ENCODE results near the gene PSMG4.

Gene PSMG4

DNA sequence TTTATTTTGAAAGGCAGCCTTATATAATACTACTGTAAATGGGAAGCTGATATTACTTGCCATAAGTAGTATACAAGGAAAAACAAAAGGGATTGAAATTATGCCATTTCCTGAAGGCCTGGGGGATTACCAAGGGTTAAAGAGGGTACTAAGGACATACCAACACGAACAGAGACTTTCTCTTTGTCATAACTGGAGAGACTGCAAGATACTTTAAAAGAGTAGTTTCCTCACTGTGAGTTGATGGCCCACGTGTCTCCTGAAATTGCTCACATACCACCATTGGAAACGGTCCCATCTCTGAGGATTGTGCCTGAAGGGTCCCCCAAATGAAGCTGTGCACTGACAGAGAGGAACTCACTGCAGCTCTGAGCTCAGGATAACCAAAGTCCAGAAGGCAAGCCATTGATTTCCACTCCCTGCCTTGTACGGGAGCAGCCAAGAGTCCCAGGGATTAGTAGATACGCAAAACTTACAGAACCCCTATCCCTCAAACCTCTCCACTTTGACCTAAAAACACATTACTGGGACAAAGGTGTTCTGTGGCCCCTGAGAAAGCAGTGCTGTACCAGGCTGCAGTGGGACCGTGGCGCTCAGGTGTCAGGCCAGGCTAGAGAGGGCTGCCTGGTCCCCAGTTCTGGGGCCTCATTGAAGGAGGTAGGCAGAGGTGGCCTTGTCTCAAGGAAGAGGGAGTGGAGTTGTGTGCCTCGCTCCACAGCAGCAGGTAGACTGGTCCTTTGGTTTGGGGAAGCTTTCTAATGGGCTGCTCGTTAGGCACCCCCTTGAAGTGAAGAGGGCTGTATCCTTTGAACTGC is 15.2 kb downstream of the PSMG4 start:
- H3K4me3 ChIP-seq (ENCODE audit: low read depth, low read length), result no peak overlapping the region

- no peak overlapping the region for H3K4me3 ChIP-seq (ENCODE audit: low read depth, low read length)
Observed at GRCh38 chr6:3276174-3277167, 17.7 kb downstream of the PSMG4 start.

DNA sequence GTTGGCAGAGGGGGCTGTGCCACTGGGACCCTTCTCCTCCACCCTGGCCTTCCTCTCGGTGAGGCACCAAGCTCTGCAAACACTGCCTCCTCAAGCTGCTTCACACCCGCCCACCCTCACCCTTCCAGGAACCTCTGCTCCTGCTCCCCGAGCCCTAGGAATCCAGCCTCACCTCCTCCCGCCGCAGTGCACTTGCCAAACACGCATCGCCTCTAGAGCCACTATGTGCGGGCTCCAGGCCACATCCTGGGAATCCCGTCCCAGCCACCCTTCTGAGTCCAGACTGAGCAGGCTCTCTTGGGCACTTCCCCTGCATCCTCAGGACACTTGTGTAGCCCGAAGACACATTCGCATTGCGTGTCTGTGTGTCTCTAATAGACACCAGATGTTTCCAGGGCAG is 18.5 kb downstream of the PSMG4 start:
- no peak overlapping the region for H3K4me3 ChIP-seq (ENCODE audit: low read depth, low read length)

- H3K4me3 ChIP-seq (ENCODE audit: low read depth, low read length), result no peak overlapping the region
Observed at GRCh38 chr6:3277851-3278416, 19.2 kb downstream of the PSMG4 start.

DNA sequence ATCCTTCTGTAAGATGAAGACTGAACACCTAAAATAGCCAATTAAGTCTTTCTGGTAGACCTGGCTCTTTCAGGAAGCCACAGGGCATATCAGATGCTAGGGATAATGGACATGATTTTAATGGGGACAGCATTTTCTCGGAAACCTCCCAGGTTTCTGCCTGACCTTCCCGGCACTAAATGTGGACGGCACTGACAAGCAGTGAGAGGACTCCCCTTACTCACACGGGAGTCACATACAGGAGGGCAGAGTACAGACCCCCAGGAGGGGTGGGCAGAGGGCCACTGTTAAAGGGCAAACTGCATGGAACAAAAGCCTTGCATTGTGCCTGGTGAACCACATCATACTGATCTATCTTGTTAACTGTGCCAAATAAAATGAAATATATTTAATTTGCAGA is 19.9 kb downstream of the PSMG4 start:
- no peak overlapping the region for H3K4me3 ChIP-seq (ENCODE audit: low read depth, low read length)

GRCh38 chr6:3280091-3280490 is 21.3 kb downstream of the PSMG4 start:
- H3K4me3 ChIP-seq (ENCODE audit: low read depth, low read length), result no peak overlapping the region

DNA sequence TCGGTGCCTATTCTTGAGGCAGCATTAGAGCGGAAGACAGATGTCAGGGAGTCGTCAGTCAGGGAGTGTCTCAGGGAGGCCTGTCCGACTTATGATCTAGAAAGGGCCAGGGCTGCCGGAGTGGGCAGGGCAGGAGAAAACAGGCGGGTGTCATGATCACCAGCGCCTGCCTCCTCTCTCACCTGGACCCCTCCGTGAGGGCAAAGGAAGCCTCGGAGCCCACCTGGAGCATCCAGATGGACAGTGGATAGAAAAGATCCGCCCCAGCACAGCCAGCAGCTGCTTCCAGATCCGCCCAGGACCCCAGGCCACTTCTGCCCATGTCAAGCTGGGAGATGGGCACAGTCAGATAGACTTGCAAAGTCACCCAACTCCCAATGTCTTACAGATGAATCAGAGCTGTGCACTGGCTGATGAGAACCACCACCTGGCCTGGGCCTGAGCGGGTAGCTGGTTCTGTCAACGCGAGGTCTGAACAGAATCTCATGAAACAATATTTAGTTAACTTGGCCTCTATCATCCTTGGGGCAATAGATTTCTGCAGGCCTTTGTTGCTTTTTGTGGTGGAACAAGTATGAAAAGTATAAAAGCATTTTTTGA is 22.2 kb downstream of the PSMG4 start:
- H3K4me3 ChIP-seq (ENCODE audit: low read depth, low read length), result no peak overlapping the region

- no peak overlapping the region for H3K4me3 ChIP-seq (ENCODE audit: low read depth, low read length)
Observed at GRCh38 chr6:3281631-3282475, 23.1 kb downstream of the PSMG4 start.

DNA sequence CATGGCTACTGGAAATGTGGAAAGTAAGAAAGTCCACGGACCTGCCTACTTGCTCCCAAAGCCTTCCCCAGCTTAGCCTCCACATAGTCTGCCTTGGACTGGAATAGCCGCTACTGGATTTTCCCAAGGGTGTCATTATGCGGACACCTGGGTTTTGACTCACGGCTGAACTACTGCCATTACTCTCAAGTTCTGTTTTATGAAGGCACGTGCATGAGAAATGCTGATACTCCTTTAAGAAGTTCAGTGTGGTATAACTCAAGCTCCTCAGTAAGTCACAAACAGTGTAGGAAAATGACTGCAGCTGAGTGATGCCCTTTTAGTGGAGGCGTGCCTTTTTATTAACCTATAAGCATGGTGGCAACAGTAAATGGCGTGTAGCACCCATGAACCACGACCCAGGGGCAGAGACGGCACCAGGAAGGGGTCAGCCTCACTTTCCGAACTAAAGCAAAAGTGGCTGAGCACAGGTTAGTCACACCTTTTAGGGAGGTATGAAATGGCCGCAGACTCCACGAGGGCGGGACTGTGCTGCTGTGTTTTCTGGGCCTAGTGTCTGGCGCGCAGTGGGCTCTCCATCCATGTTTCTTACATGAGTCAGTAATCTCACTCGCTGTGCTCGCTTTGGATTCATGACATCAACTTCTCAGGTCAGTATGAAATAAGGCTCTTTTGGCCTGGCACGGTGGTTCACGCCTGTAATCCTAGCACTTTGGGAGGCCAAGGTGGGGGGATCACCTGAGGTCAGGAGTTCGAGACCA is 23.9 kb downstream of the PSMG4 start:
- no peak overlapping the region for H3K4me3 ChIP-seq (ENCODE audit: low read depth, low read length)

DNA sequence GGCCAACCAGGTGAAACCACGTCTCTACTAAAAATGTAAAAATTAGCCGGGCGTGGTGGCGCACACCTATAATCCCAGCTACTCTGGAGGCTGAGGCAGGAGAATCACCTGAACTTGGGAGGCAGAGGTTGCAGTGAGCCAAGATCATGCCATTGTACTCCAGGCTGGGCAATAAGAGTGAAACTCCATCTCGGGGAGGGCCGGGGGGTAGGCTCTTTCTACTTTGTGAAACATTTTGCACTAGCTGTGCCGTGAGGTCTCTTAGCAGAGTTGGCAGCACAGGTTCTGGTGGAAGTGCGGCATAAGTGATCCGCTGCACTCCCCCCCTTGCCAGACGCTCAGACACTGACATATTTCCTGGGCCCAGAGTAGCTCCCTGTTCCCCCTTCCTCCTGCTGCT is 24.5 kb downstream of the PSMG4 start:
- H3K4me3 ChIP-seq (ENCODE audit: low read depth, low read length), result no peak overlapping the region

- H3K4me3 ChIP-seq (ENCODE audit: low read depth, low read length), result no peak overlapping the region
Observed at GRCh38 chr6:3283641-3284435, 25.1 kb downstream of the PSMG4 start.

DNA sequence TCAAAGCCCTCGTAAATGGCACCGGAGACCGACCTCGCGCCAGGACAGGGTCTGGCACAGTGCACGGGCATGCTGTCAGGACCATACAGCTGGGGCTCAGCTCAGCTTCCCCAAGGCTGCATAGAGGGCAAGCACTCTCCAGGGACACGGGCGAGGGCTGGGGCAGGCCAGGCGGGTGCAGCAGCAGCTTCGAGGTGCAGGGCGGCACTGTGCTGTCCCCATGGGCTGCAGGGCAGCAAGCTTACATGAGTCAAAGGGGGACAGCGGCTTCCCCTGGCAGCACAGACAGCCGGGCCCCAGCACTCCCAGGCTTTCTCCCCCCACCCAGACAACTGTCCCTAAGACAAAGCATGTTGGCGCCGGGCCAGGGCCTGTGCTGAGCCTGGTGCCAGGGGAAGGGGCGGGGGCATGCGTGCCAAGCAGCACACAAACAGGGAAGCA is 25.7 kb downstream of the PSMG4 start:
- no peak overlapping the region for H3K4me3 ChIP-seq (ENCODE audit: low read depth, low read length)

- no peak overlapping the region for H3K4me3 ChIP-seq (ENCODE audit: low read depth, low read length)
Observed at GRCh38 chr6:3285049-3285639, 26.4 kb downstream of the PSMG4 start.

- no peak overlapping the region for H3K4me3 ChIP-seq (ENCODE audit: low read depth, low read length)
Observed at GRCh38 chr6:3285732-3286131, 27.0 kb downstream of the PSMG4 start.

DNA sequence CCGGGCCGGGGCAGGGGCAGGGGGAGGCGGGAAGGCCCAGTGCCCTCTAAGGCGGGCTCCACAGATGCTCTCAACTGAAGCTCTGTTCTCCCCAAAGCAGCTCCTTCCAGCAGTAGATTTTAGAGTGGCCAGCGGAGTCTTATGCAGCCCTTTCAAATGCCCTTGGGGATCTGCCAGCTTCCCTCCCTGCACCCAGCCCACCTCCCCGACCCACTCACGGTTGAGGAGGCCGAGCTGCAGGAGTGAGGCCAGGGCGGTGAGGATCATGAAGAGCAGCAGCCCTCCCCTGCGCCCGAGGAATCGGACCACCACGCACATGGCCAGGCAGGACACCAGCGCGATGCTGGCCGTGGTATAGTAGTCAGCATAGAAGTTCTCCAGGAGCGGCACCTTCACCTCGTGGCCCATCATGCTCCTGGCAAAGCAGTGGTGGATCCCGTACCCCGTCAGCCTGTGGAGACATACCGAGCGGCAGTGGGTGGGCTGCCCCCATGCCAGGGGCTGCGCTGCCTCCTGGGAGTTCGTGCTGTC is 28.0 kb downstream of the PSMG4 start:
- no peak overlapping the region for H3K4me3 ChIP-seq (ENCODE audit: low read depth, low read length)

GRCh38 chr6:3287308-3287707 is 28.6 kb downstream of the PSMG4 start:
- H3K4me3 ChIP-seq (ENCODE audit: low read depth, low read length), result no peak overlapping the region

- H3K4me3 ChIP-seq (ENCODE audit: low read depth, low read length), result no peak overlapping the region
Observed at GRCh38 chr6:3287976-3288707, 29.4 kb downstream of the PSMG4 start.

Measured in iPS-11a (cell line).